ENCODE data around the gene KIF1A. TPM values are rescaled to one million over a fixed set of nuclear protein-coding genes. Genes with fewer than 3 reads are reported as not detected.

KIF1A gene
- total and polyA plus RNA-seq, 10 of the 15 experiments (the other 5 are each of a cell fraction or from before 2014, with no cell fraction given), result 0.04 to 0.95 (median 0.06) TPM; not detected in 5

- Histone ChIP-seq H3K36me3 (ENCODE audit: control insufficient read depth in 2 of 2, insufficient read depth in 2 of 2, low read length in 1 of 2) (no peaks in the 10 kb centered on the region), H3K4me3 (no peak overlapping the region), H3K4me2 (ENCODE audit: control insufficient read depth, insufficient read depth) (no peak overlapping the region), H3K27ac (ENCODE audit: control insufficient read depth, insufficient read depth) (no peak overlapping the region), H3K79me2 (ENCODE audit: control insufficient read depth, insufficient read depth, low read length) (no peaks in the 10 kb centered on the region), H3K4me1 (ENCODE audit: control insufficient read depth, insufficient read depth, low read length) (no peaks in the 10 kb centered on the region), H3K9ac (ENCODE audit: control insufficient read depth, insufficient read depth, low read length) (no peak overlapping the region), H3K27me3 (replicated peaks in 1 of 2; ENCODE audit: control insufficient read depth in 2 of 2, insufficient read depth in 2 of 2, low read length in 1 of 2) (peaks cover 0 to 6% of the 10 kb centered on the region in 2 experiments; a peak in 3 of 4 replicates), H2AFZ (ENCODE audit: control insufficient read depth, low read depth, low read length) (no peak overlapping the region), H3K9me3 (replicated peaks; ENCODE audit: control insufficient read depth, insufficient read depth, low read length) (no peaks in the 10 kb centered on the region), H4K20me1 (ENCODE audit: control insufficient read depth, insufficient read depth) (no peaks in the 10 kb centered on the region)
- intact Hi-C loops (cut with micrococcal nuclease; ENCODE audit: unreplicated experiment) (loop anchor here (10.0 kb wide), 1 partner anchor 223 kb away; no protein-coding TSS in a partner anchor), in situ Hi-C loops (cut with MboI) (no loop called here)
- DNase-seq (ENCODE audit: low read depth, low spot score) (no peak), FAIRE-seq (no peak), ATAC-seq (no peak)
- SMC1A ChIA-PET (ENCODE audit: uncharacterized antibody, unreplicated experiment), result no interaction called here
- CTCF ChIA-PET, result no interaction called here
- POLR2A ChIA-PET, result no interaction called here
- 74% methylated on average over 5 of the region's 5 CpGs for WGBS (ENCODE audit: insufficient coverage, insufficient replicate concordance, low lambda C conversion rate, missing lambda C conversion rate)
- RAD21 ChIA-PET (ENCODE audit: unreplicated experiment), result no interaction called here
- no peak for TF ChIP-seq RELA (IDR thresholded peaks at IDR 0.05; ENCODE audit: borderline replicate concordance, partially characterized antibody)
- no peak for TF ChIP-seq ELK1 (IDR thresholded peaks at IDR 0.05; ENCODE audit: low read depth, low read length)
- TF ChIP-seq ZNF217 (IDR thresholded peaks at IDR 0.05), result no peak
- TF ChIP-seq POLR2A (IDR thresholded peaks at IDR 0.05; ENCODE audit: low read depth, low read length), result no peak
- no peak for TF ChIP-seq NRF1 (conservative IDR thresholded peaks at IDR 0.05; ENCODE audit: low read depth, low read length)
- TF ChIP-seq, protein P1, sequence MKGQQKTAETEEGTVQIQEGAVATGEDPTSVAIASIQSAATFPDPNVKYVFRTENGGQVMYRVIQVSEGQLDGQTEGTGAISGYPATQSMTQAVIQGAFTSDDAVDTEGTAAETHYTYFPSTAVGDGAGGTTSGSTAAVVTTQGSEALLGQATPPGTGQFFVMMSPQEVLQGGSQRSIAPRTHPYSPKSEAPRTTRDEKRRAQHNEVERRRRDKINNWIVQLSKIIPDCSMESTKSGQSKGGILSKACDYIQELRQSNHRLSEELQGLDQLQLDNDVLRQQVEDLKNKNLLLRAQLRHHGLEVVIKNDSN (IDR thresholded peaks at IDR 0.05; ENCODE audit: borderline replicate concordance, extremely low read length, insufficient read depth, low read depth, low read length), result no peak
- TF ChIP-seq PAX5 (IDR thresholded peaks at IDR 0.05; ENCODE audit: borderline replicate concordance, low read depth, low read length), result no peak
- no peak for TF ChIP-seq NR2C2 (IDR thresholded peaks at IDR 0.05; ENCODE audit: borderline replicate concordance, control insufficient read depth, insufficient read length, low read depth)
- no peak for TF ChIP-seq TCF12 (IDR thresholded peaks at IDR 0.05; ENCODE audit: low read depth, low read length)
- no peak for TF ChIP-seq SKIL (IDR thresholded peaks at IDR 0.05; ENCODE audit: low read depth, poor library complexity, severe bottlenecking)
- TF ChIP-seq EP300 (IDR thresholded peaks at IDR 0.05; ENCODE audit: borderline replicate concordance in 1 of 2, control insufficient read depth in 1 of 2, low read depth in 2 of 2, low read length in 2 of 2), result no peak
- TF ChIP-seq MAX (IDR thresholded peaks at IDR 0.05; ENCODE audit: low read depth, low read length), result no peak
- no TSS peak for BruUV-seq (replicated peaks)
Observed at GRCh38 chr2:240737512-240737911, 82.5 kb downstream of the KIF1A start.
